ENCODE results near the gene LUC7L2. TPM values are rescaled to one million over a fixed set of nuclear protein-coding genes. Genes with fewer than 3 reads are reported as not detected.
A peak's percentile ranks its signal among the peaks of the same experiment; 100 is the strongest.

The LUC7L2 gene
- total RNA-seq, 1 experiment from 2014 or later, result 81.2 TPM

DNA sequence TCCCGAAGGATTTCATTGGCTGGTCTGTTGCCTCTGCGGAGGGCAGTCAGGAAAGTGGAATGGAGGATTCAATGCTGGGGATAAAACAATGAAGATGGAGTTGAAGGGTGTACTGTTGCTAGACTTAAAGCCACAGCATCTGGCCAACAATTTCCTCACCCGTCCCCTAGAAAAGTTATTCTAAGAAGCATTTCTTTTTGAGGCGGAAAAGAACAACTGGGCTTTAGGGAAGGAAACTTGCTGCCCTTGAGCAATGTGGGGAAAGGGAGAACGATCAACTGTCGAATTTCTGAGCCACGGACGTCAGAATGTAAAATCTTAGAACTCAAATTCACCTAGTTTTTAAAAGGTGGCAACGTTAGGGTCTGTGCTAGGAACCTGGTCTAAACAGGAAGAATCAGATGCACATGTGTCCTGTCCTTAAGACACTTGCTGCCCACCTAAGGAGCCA lies 17.9 kb upstream of the LUC7L2 start:
- Histone ChIP-seq H3K4me1 (ENCODE audit: insufficient read depth, low read length) (no peaks in the 10 kb centered on the region), H2BK5ac (ENCODE audit: insufficient read length, low read length) (no peak overlapping the region), H2BK20ac (ENCODE audit: low read depth, low read length, poor library complexity, severe bottlenecking) (no peak overlapping the region), H4K20me1 (ENCODE audit: control insufficient read depth, insufficient read depth, insufficient read length) (no peaks in the 10 kb centered on the region), H2BK15ac (ENCODE audit: low read depth, low read length) (no peak overlapping the region), H3T11ph (ENCODE audit: low read length) (peak overlapping the region; percentile 94), H3K56ac (ENCODE audit: insufficient read length, low read depth, low read length) (no peak overlapping the region), H3K23ac (ENCODE audit: insufficient read length, low read depth, low read length) (no peak overlapping the region), H3K27ac (ENCODE audit: insufficient read length, low read depth, low read length) (peak overlapping the region; percentile 99), H2BK120ac (ENCODE audit: low read depth, low read length, poor library complexity, severe bottlenecking) (no peak overlapping the region), H3K14ac (ENCODE audit: insufficient read depth, low read length) (peak overlapping the region; percentile 79; the same call in 1 of the 2 replicates), H2AK5ac (ENCODE audit: insufficient read length, low read length) (no peak overlapping the region), H3K9ac (ENCODE audit: extremely low read depth, insufficient read length, low read length) (peak overlapping the region; percentile 70), H3K4ac (ENCODE audit: low read depth, low read length) (peak overlapping the region; percentile 22; the same call in 1 of the 2 replicates), H2BK12ac (ENCODE audit: insufficient read length, low read depth, low read length) (no peak overlapping the region), H2AFZ (ENCODE audit: low read length) (no peak overlapping the region), H3K4me2 (ENCODE audit: insufficient read depth, insufficient read length, low read length) (peak overlapping the region; percentile 84), H4K91ac (ENCODE audit: insufficient read length, low read depth, low read length) (no peak overlapping the region), H3K23me2 (ENCODE audit: insufficient read length, low read depth, low read length, poor library complexity, severe bottlenecking) (peaks cover 3% of the 10 kb centered on the region), H3K27me3 (ENCODE audit: insufficient read depth, low read length) (no peaks in the 10 kb centered on the region), H4K5ac (ENCODE audit: insufficient read length, low read depth, low read length) (no peak overlapping the region), H3K18ac (ENCODE audit: insufficient read length, low read depth, low read length) (peak overlapping the region; percentile 76), H3K79me1 (ENCODE audit: insufficient read depth, low read depth, low read length, poor library complexity, severe bottlenecking) (no peaks in the 10 kb centered on the region), H3K9me3 (ENCODE audit: control insufficient read depth, low read depth, low read length) (no peaks in the 10 kb centered on the region), H4K8ac (replicated peaks; ENCODE audit: insufficient read length, low read depth, low read length) (peak overlapping the region; percentile 98), H3K79me2 (ENCODE audit: insufficient read depth, low read length) (no peaks in the 10 kb centered on the region)
- no peak for DNase-seq
- H3K4me1 Mint-ChIP-seq, result peaks cover 7 to 11% of the 10 kb centered on the region in 2 experiments
- peaks cover 10 to 14% of the 10 kb centered on the region in 2 experiments; a peak in 4 of 5 replicates for H3K9me3 Mint-ChIP-seq
- TF ChIP-seq CTCF (conservative IDR thresholded peaks at IDR 0.05), result no peak
- H3K27ac Mint-ChIP-seq, result peak overlapping the region; percentile 99 to 100 (median 100)
- WGBS (ENCODE audit: extremely low coverage, insufficient read length, low lambda C conversion rate), result no CpG with 5 or more reads among the region's 9 CpGs
- peaks cover 9% of the 10 kb centered on the region; the same call in 1 of the 2 replicates for H3K27me3 Mint-ChIP-seq (ENCODE audit: low read depth)
- peak overlapping the region; percentile 91 to 95 for H3K4me3 Mint-ChIP-seq
- peaks cover 5 to 30% (median 19%) of the 10 kb centered on the region in 3 experiments; a peak in 6 of 7 replicates for H3K36me3 Mint-ChIP-seq (ENCODE audit: insufficient read depth in 1 of 3, low read depth in 3 of 3)
